Ascending aorta (tissue), 2 donors: Measurements from ENCODE around the gene TEX9. TPM values are rescaled to one million over a fixed set of nuclear protein-coding genes. Genes with fewer than 3 reads are reported as not detected.
"Not testable (repeated sequence)": the region's sequence is repeated elsewhere in the genome, so short reads cannot be mapped to it uniquely, and the experiment has no call there.

ENCODE experiments used
- DNase-seq, 2 donors: peaks; one replicate each; pipeline ENCODE4 v3.0.0-alpha.2; 2019; ENCODE audit warnings: low spot score in 2 of 2
- H3K27ac ChIP-seq, 2 donors: fragments of 200-600 bp; sonication (generic); one replicate each; pipeline ENCODE4 v1.5.1; 2016 to 2017; ENCODE audit warnings: mild to moderate bottlenecking in 1 of 2
- H3K27me3 ChIP-seq: fragments of 200-600 bp; sonication (generic); one replicate; pipeline ENCODE4 v1.5.1; 2017
- H3K36me3 ChIP-seq, 2 donors: fragments of 200-600 bp; sonication (generic); one replicate each; pipeline ENCODE4 v1.5.1; 2016
- H3K4me1 ChIP-seq, 2 donors: fragments of 200-600 bp; sonication (generic); one replicate each; pipeline ENCODE4 v1.5.1; 2016 to 2017; ENCODE audit warnings: mild to moderate bottlenecking in 1 of 2
- H3K4me3 ChIP-seq, 2 donors: fragments of 200-600 bp; sonication (generic); one replicate each; pipeline ENCODE4 v1.5.1; 2016 to 2017; ENCODE audit warnings: mild to moderate bottlenecking in 1 of 2
- H3K9me3 ChIP-seq, 2 donors: fragments of 200-600 bp; sonication (generic); one replicate each; pipeline ENCODE4 v1.5.1; 2016
- intact Hi-C: fragments of 100-400 bp; cut with DNase I; formaldehyde crosslinking; loops from one replicate; pipeline ENCODE4 v1.15.1; 2023
- total RNA-seq: library from RNA; depleted of rRNA; stranded (reverse); fragments of >200 nt; gene quantifications from one replicate; pipeline ENCODE4 v1.1.0, GENCODE V29; 2016
- TF ChIP-seq, protein P1 (sequence below), 3 experiments: fragments of 200-600 bp in 2 of 3; fragments of 450-650 bp in 1 of 3; sonication (generic) in 2 of 3; IDR thresholded peaks; one replicate each; pipeline ENCODE4 v1.5.1; 2016 to 2019; ENCODE audit warnings: antibody characterized with exemption in 3 of 3, mild to moderate bottlenecking in 1 of 3, moderate library complexity in 1 of 3

Gene TEX9
- 12.5 TPM for total RNA-seq

DNA sequence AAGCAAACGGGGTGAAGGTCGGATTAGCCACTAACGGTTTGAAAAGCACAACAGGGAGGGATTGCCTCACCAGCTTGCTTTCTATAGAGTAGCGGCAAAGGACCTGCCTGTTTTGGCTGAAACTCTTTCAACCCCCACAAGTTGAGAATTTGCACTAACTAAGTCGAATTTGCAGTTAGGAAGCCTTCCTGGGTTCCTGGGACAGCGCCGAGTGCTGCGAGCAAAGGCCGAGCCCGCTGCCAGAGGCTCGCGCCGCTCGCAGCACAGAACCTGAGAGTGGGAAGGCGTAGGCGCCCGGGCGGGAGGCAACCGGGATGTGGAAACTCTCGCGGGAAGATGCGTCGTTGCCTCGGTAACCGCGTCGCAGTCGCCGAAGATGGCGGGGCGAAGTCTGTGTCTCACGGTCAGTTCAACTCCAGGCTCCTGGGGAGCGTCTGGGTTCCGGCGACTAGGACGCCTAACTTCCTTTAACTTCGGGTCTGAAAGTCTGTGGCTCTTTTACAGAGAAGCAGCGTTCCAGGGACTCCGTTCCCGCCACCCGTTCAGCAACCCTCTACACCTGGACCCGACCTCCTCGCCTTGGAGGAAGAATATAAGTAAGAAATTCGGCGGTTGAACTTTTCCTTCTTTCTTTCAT lies at the start of gene TEX9:
Gene TEX9, plus strand, starts transcription at position 352 of the 637 bp plus-strand sequence. Its CDS starts 25 bp downstream, at position 377.
- Histone ChIP-seq H3K4me1 (peaks cover 0 to 3% of the 10 kb centered on the region in 2 donors), H3K9me3 (no peaks in the 10 kb centered on the region), H3K27ac (peak within 1 kb of the TSS in 1 of 2 donors; percentile 13), H3K27me3 (no peaks in the 10 kb centered on the region), H3K36me3 (no peaks in the 10 kb centered on the region), H3K4me3 (peak within 1 kb of the TSS; percentile 66 to 67)
- TF ChIP-seq, protein P1, sequence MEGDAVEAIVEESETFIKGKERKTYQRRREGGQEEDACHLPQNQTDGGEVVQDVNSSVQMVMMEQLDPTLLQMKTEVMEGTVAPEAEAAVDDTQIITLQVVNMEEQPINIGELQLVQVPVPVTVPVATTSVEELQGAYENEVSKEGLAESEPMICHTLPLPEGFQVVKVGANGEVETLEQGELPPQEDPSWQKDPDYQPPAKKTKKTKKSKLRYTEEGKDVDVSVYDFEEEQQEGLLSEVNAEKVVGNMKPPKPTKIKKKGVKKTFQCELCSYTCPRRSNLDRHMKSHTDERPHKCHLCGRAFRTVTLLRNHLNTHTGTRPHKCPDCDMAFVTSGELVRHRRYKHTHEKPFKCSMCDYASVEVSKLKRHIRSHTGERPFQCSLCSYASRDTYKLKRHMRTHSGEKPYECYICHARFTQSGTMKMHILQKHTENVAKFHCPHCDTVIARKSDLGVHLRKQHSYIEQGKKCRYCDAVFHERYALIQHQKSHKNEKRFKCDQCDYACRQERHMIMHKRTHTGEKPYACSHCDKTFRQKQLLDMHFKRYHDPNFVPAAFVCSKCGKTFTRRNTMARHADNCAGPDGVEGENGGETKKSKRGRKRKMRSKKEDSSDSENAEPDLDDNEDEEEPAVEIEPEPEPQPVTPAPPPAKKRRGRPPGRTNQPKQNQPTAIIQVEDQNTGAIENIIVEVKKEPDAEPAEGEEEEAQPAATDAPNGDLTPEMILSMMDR (IDR thresholded peaks at IDR 0.05), result no peak
- peak; percentile 27 to 84 for DNase-seq
- intact Hi-C loops, result loop anchor here (5.0 kb wide), 1 partner anchor 118 kb away; no protein-coding TSS in a partner anchor

DNA sequence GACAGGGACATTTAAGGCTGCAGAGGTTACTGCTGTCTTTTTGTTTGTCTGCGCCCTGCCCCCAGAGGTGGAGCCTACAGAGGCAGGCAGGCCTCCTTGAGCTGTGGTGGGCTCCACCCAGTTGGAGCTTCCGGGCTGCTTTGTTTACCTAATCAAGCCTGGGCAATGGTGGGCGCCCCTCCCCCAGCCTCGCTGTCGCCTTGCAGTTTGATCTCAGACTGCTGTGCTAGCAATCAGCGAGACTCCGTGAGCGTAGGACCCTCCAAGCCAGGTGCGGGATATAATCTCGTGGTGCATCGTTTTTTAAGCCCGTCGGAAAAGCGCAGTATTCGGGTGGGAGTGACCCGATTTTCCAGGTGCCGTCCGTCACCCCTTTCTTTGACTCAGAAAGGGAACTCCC lies 48.7 kb upstream of the TEX9 start:
- H3K9me3 ChIP-seq, H3K27ac ChIP-seq, DNase-seq, intact Hi-C loops, H3K4me1 ChIP-seq, H3K36me3 ChIP-seq, H3K4me3 ChIP-seq, H3K27me3 ChIP-seq: not testable (repeated sequence)

DNA sequence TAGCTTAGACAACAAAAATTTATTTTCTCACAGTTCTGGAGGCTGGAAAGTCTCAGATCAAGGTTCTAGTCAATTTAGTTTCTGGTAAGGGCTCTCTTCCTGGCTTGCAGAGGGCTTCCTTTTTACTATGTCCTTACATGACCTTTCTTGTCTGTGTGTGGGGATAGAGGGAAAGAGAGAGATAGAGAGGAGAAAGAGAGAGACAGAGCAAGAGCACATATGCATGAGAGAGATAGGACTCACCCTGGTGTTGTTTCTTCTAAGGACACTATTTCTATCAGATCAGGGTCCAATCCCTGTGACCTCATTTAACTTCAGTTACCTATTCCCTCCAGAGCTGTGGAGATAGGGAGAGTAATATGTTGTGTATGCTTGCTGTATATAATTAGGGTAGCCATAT lies 44.9 kb upstream of the TEX9 start:
- TF ChIP-seq, protein P1 (IDR thresholded peaks at IDR 0.05), result no peak
- no peak overlapping the region for H3K27ac ChIP-seq
- no peaks in the 10 kb centered on the region for H3K27me3 ChIP-seq
- H3K4me3 ChIP-seq, result no peak overlapping the region
- H3K4me1 ChIP-seq, result no peaks in the 10 kb centered on the region
- DNase-seq, result no peak
- no peaks in the 10 kb centered on the region for H3K9me3 ChIP-seq
- no peaks in the 10 kb centered on the region for H3K36me3 ChIP-seq
- intact Hi-C loops, result no loop called here

DNA sequence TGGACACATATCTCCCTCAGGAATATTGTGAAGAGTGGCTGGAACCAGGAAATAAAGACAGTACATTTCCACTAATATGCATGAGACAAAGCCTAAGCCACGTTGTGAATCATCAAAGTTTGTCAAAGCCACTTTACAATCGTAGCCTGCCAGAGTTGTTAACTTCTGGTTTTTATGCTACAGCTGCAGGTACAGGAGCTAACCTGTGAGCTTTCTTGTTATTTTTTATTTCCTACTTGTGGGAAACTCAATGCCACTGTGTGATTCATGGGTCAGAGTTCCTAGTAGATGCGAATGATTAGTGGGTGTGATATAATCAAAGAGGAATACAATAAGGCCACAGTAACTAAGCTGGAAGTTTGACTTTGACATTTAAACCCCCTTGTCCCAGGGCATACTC lies 44.4 kb upstream of the TEX9 start:
- Histone ChIP-seq H3K27ac (no peak overlapping the region), H3K4me3 (no peak overlapping the region), H3K4me1 (no peaks in the 10 kb centered on the region), H3K27me3 (no peaks in the 10 kb centered on the region), H3K36me3 (no peaks in the 10 kb centered on the region), H3K9me3 (no peaks in the 10 kb centered on the region)
- no peak for DNase-seq
- intact Hi-C loops, result no loop called here
- TF ChIP-seq, protein P1 (IDR thresholded peaks at IDR 0.05), result no peak

GRCh38 chr15:56322444-56322843 lies 42.8 kb upstream of the TEX9 start:
- TF ChIP-seq, protein P1 (IDR thresholded peaks at IDR 0.05), result no peak
- Histone ChIP-seq H3K4me3 (no peak overlapping the region), H3K4me1 (no peaks in the 10 kb centered on the region), H3K27me3 (no peaks in the 10 kb centered on the region), H3K9me3 (no peaks in the 10 kb centered on the region), H3K27ac (no peak overlapping the region), H3K36me3 (no peaks in the 10 kb centered on the region)
- DNase-seq, result no peak
- intact Hi-C loops, result no loop called here

DNA sequence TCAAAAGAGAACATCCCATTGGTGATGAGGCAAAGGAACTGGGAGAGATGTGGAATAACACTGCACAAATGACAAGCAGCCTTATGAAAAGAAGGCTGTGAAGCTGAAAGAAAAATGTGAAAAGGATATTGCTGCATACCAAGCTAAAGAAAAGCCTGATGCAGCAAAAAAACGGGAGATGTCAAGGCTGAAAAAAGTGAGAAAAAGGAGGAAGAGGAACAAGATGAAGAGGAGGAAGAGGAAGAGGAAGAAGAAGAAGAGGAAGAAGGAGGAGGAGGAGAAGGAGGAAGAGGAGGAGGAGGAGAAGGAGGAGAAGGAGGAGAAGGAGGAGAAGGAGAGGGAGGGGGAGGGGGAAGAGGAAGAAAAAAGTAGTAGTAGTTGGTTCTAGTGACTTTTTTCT lies 41.8 kb upstream of the TEX9 start:
- no peak overlapping the region for H3K4me3 ChIP-seq
- no peaks in the 10 kb centered on the region for H3K9me3 ChIP-seq
- H3K27ac ChIP-seq, result no peak overlapping the region
- TF ChIP-seq, protein P1 (IDR thresholded peaks at IDR 0.05), result no peak
- intact Hi-C loops, result no loop called here
- no peaks in the 10 kb centered on the region for H3K36me3 ChIP-seq
- no peaks in the 10 kb centered on the region for H3K4me1 ChIP-seq
- DNase-seq, result no peak
- H3K27me3 ChIP-seq, result no peaks in the 10 kb centered on the region
